Measurements from ENCODE around the gene CLEC4F.

Gene CLEC4F

GRCh38 chr2:70775141-70775540, 45.3 kb downstream of the CLEC4F start:
- DNase-seq (ENCODE audit: low read depth) = no peak
- no peak for TF ChIP-seq CTCF (conservative IDR thresholded peaks at IDR 0.05; ENCODE audit: low read length)
- H3K4me3 ChIP-seq (ENCODE audit: low read length) = no peak overlapping the region

- H3K4me3 ChIP-seq (ENCODE audit: low read length) = no peak overlapping the region
- no peak for TF ChIP-seq CTCF (conservative IDR thresholded peaks at IDR 0.05; ENCODE audit: low read length)
- DNase-seq (ENCODE audit: low read depth) = no peak
Measured at GRCh38 chr2:70772486-70773155, 47.8 kb downstream of the CLEC4F start.

GRCh38 chr2:70771446-70771845, 49.0 kb downstream of the CLEC4F start:
- no peak for DNase-seq (ENCODE audit: low read depth)
- no peak for TF ChIP-seq CTCF (conservative IDR thresholded peaks at IDR 0.05; ENCODE audit: low read length)
- no peak overlapping the region for H3K4me3 ChIP-seq (ENCODE audit: low read length)

GRCh38 chr2:70769450-70769849, 50.9 kb downstream of the CLEC4F start:
- no peak for DNase-seq (ENCODE audit: low read depth)
- no peak for TF ChIP-seq CTCF (conservative IDR thresholded peaks at IDR 0.05; ENCODE audit: low read length)
- H3K4me3 ChIP-seq (ENCODE audit: low read length) = no peak overlapping the region

GRCh38 chr2:70768590-70769085, 51.8 kb downstream of the CLEC4F start:
- H3K4me3 ChIP-seq (ENCODE audit: low read length) = no peak overlapping the region
- TF ChIP-seq CTCF (conservative IDR thresholded peaks at IDR 0.05; ENCODE audit: low read length) = no peak
- DNase-seq (ENCODE audit: low read depth) = no peak

GRCh38 chr2:70767699-70768589, 52.5 kb downstream of the CLEC4F start, which contains the start of gene ADD2:
ADD2 (minus strand) TSS chr2:70768200; CDS start chr2:70706408, 61,792 bp downstream.
- TF ChIP-seq CTCF (conservative IDR thresholded peaks at IDR 0.05; ENCODE audit: low read length) = 0 out of 2 replicates have a peak, but pooled peaks have one; percentile 14
- DNase-seq (ENCODE audit: low read depth) = peak; percentile 42
- H3K4me3 ChIP-seq (ENCODE audit: low read length) = peak within 1 kb of the TSS; percentile 60
